GM10266 (cell line): Measurements from ENCODE around the gene SETD2.
"Not testable (repeated sequence)": the region's sequence is repeated elsewhere in the genome, so short reads cannot be mapped to it uniquely, and the experiment has no call there.

Source experiments
- DNase-seq: peaks from one replicate; pipeline ENCODE4 v3.0.0; 2012; ENCODE audit errors: extremely low spot score
- CTCF ChIP-seq: IDR thresholded peaks from 2 replicates; pipeline ENCODE4 v1.5.1; 2012; ENCODE audit warnings: mild to moderate bottlenecking, low read depth; ENCODE audit not compliant: control insufficient read depth, insufficient read depth; ENCODE audit errors: missing control alignments

SETD2 gene

DNA sequence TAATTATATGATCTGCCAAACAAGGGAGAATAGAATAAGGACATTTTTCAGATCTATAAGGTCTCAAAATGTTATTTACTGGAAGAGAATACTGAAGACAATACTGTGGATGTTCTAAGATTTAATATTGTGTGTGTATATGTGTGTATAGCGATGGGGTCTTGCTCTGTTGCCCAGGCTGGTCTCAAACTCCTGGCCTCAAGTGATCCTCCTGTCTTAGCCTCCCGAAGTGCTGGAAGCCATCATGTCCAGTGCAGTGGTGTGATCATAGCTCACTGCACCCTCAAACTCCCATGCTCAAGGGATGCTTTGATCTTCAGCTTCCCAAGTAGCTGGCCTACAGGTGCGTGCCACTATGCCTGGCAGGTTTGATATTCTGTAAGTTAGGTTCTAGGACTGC lies 93.1 kb downstream of the SETD2 start:
- no peak for TF ChIP-seq CTCF
- no peak for DNase-seq

- DNase-seq, result not testable (repeated sequence)
Observed at GRCh38 chr3:47066259-47066658, 97.7 kb downstream of the SETD2 start.

GRCh38 chr3:47065681-47066080 lies 98.2 kb downstream of the SETD2 start:
- TF ChIP-seq CTCF, result no peak

DNA sequence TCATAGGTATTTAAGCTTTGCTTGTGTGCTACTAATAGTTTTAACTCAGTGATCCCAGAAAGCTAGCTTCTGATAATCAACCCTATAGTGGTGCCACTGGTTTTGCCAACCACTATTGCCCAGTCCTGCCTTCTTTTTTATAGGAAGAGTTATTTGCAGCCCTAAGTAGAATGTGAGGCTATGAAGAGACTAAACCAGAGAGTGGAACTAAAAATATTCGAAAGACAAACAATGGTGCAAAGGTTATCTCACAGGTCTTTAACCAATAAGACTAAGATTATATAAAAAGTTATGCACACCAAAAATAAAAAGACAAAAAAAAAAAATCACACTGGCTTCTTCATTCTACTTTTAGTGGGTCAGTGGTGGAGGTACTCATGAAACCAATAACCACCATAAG lies 98.9 kb downstream of the SETD2 start:
- no peak for TF ChIP-seq CTCF
- no peak for DNase-seq

More at GRCh38 chr3:47065681-47066080, 98.2 kb downstream of the SETD2 start:
- no peak for DNase-seq

DNA sequence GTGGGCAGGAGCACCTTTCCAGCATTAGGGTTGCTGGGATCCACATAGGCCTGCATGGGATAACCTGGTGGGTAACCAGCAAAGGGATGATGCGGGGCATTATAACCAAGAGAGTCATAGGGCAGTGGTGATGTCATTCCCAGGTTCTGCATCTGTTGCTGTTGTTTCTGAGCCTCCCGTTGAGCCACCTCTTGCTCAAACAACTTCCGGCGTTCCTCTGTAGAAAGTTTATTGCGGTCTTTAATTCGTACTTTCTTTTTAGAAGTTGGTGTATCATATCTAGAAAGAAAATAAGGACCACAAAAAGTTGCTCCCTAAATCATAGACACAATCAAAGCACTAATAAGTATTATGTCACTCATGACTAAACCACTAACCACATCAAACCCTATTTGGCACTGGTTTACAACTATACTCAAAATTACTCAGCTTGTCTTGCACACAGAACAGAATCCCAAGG lies 106.7 kb downstream of the SETD2 start:
- peak; percentile 15 for DNase-seq
- TF ChIP-seq CTCF, result no peak

- no peak for TF ChIP-seq CTCF
- no peak for DNase-seq
Observed at GRCh38 chr3:47056705-47057104, 107.2 kb downstream of the SETD2 start.

DNA sequence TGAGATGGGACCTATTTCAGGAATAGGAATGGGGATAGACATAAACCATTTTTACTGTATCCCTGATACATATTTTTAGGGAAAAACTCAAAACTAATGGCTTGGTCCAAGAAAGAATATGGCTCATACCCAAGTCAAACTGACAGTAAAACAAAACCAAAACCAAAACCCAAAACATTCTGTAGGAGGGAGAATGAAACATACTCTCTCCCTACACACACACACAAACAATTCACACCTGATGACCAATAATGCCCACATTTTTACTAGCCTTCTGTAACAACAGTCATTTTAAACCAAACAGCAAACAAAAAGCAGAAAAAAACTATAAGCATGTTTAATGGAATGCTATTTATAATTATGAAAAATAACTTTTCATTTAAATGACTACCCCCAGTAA lies 109.5 kb downstream of the SETD2 start:
- TF ChIP-seq CTCF, result no peak
- peak; percentile 19 for DNase-seq

GRCh38 chr3:47047673-47048072 lies 116.2 kb downstream of the SETD2 start:
- TF ChIP-seq CTCF, result no peak
- no peak for DNase-seq
